H1 (cell line): Measurements from ENCODE around the gene ANKDD1A.

Source experiments
- CEBPB ChIP-seq: IDR thresholded peaks from 2 replicates; pipeline ENCODE4 v1.6.1; 2012; ENCODE audit warnings: low read depth, low read length
- E2F6 ChIP-seq: IDR thresholded peaks from 2 replicates; pipeline ENCODE4 v1.6.1; 2012; ENCODE audit warnings: inconsistent platforms
- EP300 ChIP-seq, 2 experiments: IDR thresholded peaks; 1 replicate in 1 of 2; 2 replicates in 1 of 2; pipeline ENCODE4 v1.6.1; 2011 to 2012; ENCODE audit warnings: low read depth in 2 of 2, low read length in 2 of 2, mild to moderate bottlenecking in 2 of 2, borderline replicate concordance in 1 of 2, inconsistent platforms in 1 of 2, moderate library complexity in 1 of 2
- HDAC2 ChIP-seq, 2 experiments: fragments of 300-600 bp in 1 of 2; sonication (generic) in 1 of 2; IDR thresholded peaks; 2 replicates each; pipeline ENCODE4 v1.6.1; 2011 to 2012; ENCODE audit warnings: low read depth in 2 of 2, low read length in 2 of 2, mild to moderate bottlenecking in 2 of 2, moderate library complexity in 2 of 2, borderline replicate concordance in 1 of 2, inconsistent platforms in 1 of 2
- MAX ChIP-seq: IDR thresholded peaks from 2 replicates; pipeline ENCODE4 v1.6.1; 2012; ENCODE audit warnings: inconsistent platforms
- RAD21 ChIP-seq, 2 experiments: IDR thresholded peaks in 1 of 2; conservative IDR thresholded peaks in 1 of 2; 2 replicates each; pipeline ENCODE4 v1.6.1; 2011; ENCODE audit warnings: low read depth in 2 of 2, low read length in 2 of 2, improper control_type of control experiment in 1 of 2, inconsistent platforms in 1 of 2, mild to moderate bottlenecking in 1 of 2, moderate library complexity in 1 of 2
- SRF ChIP-seq: IDR thresholded peaks from 2 replicates; pipeline ENCODE4 v1.6.1; 2011; ENCODE audit warnings: mild to moderate bottlenecking, low read depth, low read length, moderate library complexity
- TAF1 ChIP-seq: IDR thresholded peaks from 2 replicates; pipeline ENCODE4 v1.6.1; 2011; ENCODE audit warnings: mild to moderate bottlenecking, low read depth, low read length
- TF ChIP-seq, protein P1 (sequence below), 3 experiments: IDR thresholded peaks; 1 replicate in 2 of 3; 2 replicates in 1 of 3; pipeline versions ENCODE4 v1.5.1 to v1.6.1; 2011; ENCODE audit warnings: low read length in 3 of 3, mild to moderate bottlenecking in 3 of 3, inconsistent platforms in 2 of 3, low read depth in 1 of 3, moderate library complexity in 1 of 3; ENCODE audit not compliant: insufficient read depth in 1 of 3; ENCODE audit errors: control extremely low read depth in 1 of 3

DNA sequence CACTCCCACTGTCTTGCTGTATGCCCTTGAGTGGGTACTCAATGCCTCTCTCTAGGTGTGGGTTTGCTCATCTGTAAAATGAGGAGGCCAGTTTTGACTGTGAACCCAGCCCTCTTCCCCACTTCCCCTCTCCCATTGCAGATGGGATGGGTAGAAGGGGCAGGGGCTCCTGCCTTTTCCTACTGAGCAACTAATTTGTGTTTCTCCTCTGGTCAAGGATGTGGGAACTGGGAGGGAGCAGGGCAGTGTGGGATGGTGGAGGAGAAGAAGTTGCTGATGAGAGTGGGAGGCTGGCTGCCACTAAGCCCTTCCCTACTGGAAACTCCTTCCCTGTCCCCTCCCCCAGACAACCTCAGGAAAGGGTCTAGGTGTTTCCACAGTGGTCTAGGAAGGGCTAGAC lies 20.1 kb upstream of the ANKDD1A start:
- no peak for TF ChIP-seq CEBPB
- TF ChIP-seq, protein P1, sequence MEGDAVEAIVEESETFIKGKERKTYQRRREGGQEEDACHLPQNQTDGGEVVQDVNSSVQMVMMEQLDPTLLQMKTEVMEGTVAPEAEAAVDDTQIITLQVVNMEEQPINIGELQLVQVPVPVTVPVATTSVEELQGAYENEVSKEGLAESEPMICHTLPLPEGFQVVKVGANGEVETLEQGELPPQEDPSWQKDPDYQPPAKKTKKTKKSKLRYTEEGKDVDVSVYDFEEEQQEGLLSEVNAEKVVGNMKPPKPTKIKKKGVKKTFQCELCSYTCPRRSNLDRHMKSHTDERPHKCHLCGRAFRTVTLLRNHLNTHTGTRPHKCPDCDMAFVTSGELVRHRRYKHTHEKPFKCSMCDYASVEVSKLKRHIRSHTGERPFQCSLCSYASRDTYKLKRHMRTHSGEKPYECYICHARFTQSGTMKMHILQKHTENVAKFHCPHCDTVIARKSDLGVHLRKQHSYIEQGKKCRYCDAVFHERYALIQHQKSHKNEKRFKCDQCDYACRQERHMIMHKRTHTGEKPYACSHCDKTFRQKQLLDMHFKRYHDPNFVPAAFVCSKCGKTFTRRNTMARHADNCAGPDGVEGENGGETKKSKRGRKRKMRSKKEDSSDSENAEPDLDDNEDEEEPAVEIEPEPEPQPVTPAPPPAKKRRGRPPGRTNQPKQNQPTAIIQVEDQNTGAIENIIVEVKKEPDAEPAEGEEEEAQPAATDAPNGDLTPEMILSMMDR (IDR thresholded peaks at IDR 0.05; ENCODE audit: control extremely low read depth in 1 of 3, insufficient read depth in 1 of 3, low read depth in 1 of 3, low read length in 3 of 3) = no peak
- TF ChIP-seq RAD21 (IDR thresholded peaks at IDR 0.05 in 1 of 2, conservative IDR thresholded peaks at IDR 0.05 in 1 of 2; ENCODE audit: low read depth in 2 of 2, low read length in 2 of 2) = no peak
- no peak for TF ChIP-seq MAX
- TF ChIP-seq SRF = no peak
- no peak for TF ChIP-seq E2F6
- no peak for TF ChIP-seq TAF1
- TF ChIP-seq EP300 (IDR thresholded peaks at IDR 0.05; ENCODE audit: borderline replicate concordance in 1 of 2, low read depth in 2 of 2, low read length in 2 of 2) = no peak
- TF ChIP-seq HDAC2 (IDR thresholded peaks at IDR 0.05; ENCODE audit: borderline replicate concordance in 1 of 2, low read depth in 2 of 2, low read length in 2 of 2) = no peak
